Breast epithelium (tissue), 4 donors: ENCODE data around the gene SHC3. TPM values are rescaled to one million over a fixed set of nuclear protein-coding genes. Genes with fewer than 3 reads are reported as not detected.

ENCODE experiments used
- DNase-seq, 2 donors: peaks; one replicate each; pipeline ENCODE4 v3.0.0-alpha.2; 2019; ENCODE audit warnings: low spot score in 2 of 2
- H3K27ac ChIP-seq, 2 donors: fragments of 200-600 bp; sonication (generic) in 1 of 2; one replicate each; pipeline ENCODE4 v1.5.1; 2016 to 2019; ENCODE audit warnings: mild to moderate bottlenecking in 1 of 2
- H3K27me3 ChIP-seq, 2 donors: fragments of 200-600 bp; sonication (generic) in 1 of 2; one replicate each; pipeline versions ENCODE4 v1.5.1 to v1.6.0; 2017 to 2019; ENCODE audit warnings: control low read depth in 1 of 2, mild to moderate bottlenecking in 1 of 2
- H3K36me3 ChIP-seq: fragments of 200-600 bp; one replicate; pipeline ENCODE4 v1.5.1; 2019
- H3K4me1 ChIP-seq, 2 donors: fragments of 200-600 bp; sonication (generic); one replicate each; pipeline ENCODE4 v1.5.1; 2016 to 2019; ENCODE audit warnings: control low read depth in 1 of 2
- H3K4me3 ChIP-seq, 3 donors: fragments of 200-600 bp; sonication (generic); 1 replicate in 2 of 3; 2 replicates in 1 of 3; pipeline ENCODE4 v1.5.1; 2016 to 2019; ENCODE audit warnings: mild to moderate bottlenecking in 3 of 3, moderate library complexity in 2 of 3
- H3K9me3 ChIP-seq, 2 donors: fragments of 200-600 bp; sonication (generic) in 1 of 2; one replicate each; pipeline ENCODE4 v1.5.1; 2016 to 2019; ENCODE audit warnings: control low read depth in 1 of 2
- CTCF ChIP-seq, 3 donors: fragments of 450-650 bp; IDR thresholded peaks; one replicate each; pipeline ENCODE4 v1.5.1; 2016 to 2017; ENCODE audit warnings: antibody characterized with exemption in 3 of 3, mild to moderate bottlenecking in 3 of 3, moderate library complexity in 3 of 3
- POLR2A ChIP-seq: fragments of 450-650 bp; IDR thresholded peaks from one replicate; pipeline ENCODE4 v1.6.1; 2016; ENCODE audit warnings: antibody characterized with exemption, mild to moderate bottlenecking, moderate library complexity
- POLR2AphosphoS5 ChIP-seq, 3 donors: sonication (generic); formaldehyde crosslinking; IDR thresholded peaks; one replicate each; pipeline ENCODE4 v1.6.1; 2017; ENCODE audit warnings: antibody characterized with exemption in 3 of 3
- intact Hi-C: fragments of 100-400 bp; cut with DNase I; formaldehyde crosslinking; loops from one replicate; pipeline ENCODE4 v1.15.1; 2023; ENCODE audit warnings: low total_unique reads
- total RNA-seq, 3 donors: library from RNA; depleted of rRNA; stranded (reverse); fragments of >200 nt; gene quantifications; one replicate each; pipeline ENCODE4 v1.1.0, GENCODE V29; 2016

Gene SHC3
- total RNA-seq, 3 donors from 2014 or later, result 1.0 to 6.7 (median 2.3) TPM

GRCh38 chr9:89053301-89053700 lies 125.3 kb downstream of the SHC3 start:
- H3K27me3 ChIP-seq, result no peaks in the 10 kb centered on the region

GRCh38 chr9:89052470-89053097 lies 126.0 kb downstream of the SHC3 start:
- H3K4me3 ChIP-seq, result no peak overlapping the region
- TF ChIP-seq POLR2AphosphoS5 (IDR thresholded peaks at IDR 0.05) (no peak), CTCF (IDR thresholded peaks at IDR 0.05) (no peak), POLR2A (no peak)
- H3K36me3 ChIP-seq, result no peaks in the 10 kb centered on the region
- no peaks in the 10 kb centered on the region for H3K4me1 ChIP-seq
- DNase-seq, result no peak
- no peaks in the 10 kb centered on the region for H3K27me3 ChIP-seq
- intact Hi-C loops, result no loop called here
- H3K9me3 ChIP-seq, result no peaks in the 10 kb centered on the region
- no peak overlapping the region for H3K27ac ChIP-seq

More at GRCh38 chr9:89053301-89053700, 125.3 kb downstream of the SHC3 start:
- intact Hi-C loops, result no loop called here
- TF ChIP-seq POLR2A, result no peak
- TF ChIP-seq CTCF (IDR thresholded peaks at IDR 0.05), result no peak
- no peak for TF ChIP-seq POLR2AphosphoS5 (IDR thresholded peaks at IDR 0.05)
- Histone ChIP-seq H3K4me1 (no peaks in the 10 kb centered on the region), H3K4me3 (no peak overlapping the region), H3K27ac (no peak overlapping the region), H3K36me3 (no peaks in the 10 kb centered on the region), H3K9me3 (no peaks in the 10 kb centered on the region)
- DNase-seq, result no peak

GRCh38 chr9:89051421-89052025 lies 127.1 kb downstream of the SHC3 start:
- DNase-seq, result no peak
- Histone ChIP-seq H3K27me3 (no peaks in the 10 kb centered on the region), H3K4me3 (no peak overlapping the region), H3K27ac (no peak overlapping the region), H3K36me3 (no peaks in the 10 kb centered on the region), H3K4me1 (no peaks in the 10 kb centered on the region), H3K9me3 (no peaks in the 10 kb centered on the region)
- no peak for TF ChIP-seq POLR2AphosphoS5 (IDR thresholded peaks at IDR 0.05)
- TF ChIP-seq POLR2A, result no peak
- TF ChIP-seq CTCF (IDR thresholded peaks at IDR 0.05), result no peak
- intact Hi-C loops, result no loop called here

GRCh38 chr9:89049646-89050045 lies 129.0 kb downstream of the SHC3 start:
- Histone ChIP-seq H3K36me3 (no peaks in the 10 kb centered on the region), H3K4me3 (no peak overlapping the region), H3K9me3 (no peaks in the 10 kb centered on the region), H3K27ac (no peak overlapping the region), H3K4me1 (no peaks in the 10 kb centered on the region), H3K27me3 (no peaks in the 10 kb centered on the region)
- intact Hi-C loops, result no loop called here
- no peak for DNase-seq
- TF ChIP-seq CTCF (IDR thresholded peaks at IDR 0.05), result no peak

- no peak for TF ChIP-seq POLR2AphosphoS5 (IDR thresholded peaks at IDR 0.05)
- TF ChIP-seq CTCF (IDR thresholded peaks at IDR 0.05), result no peak
- TF ChIP-seq POLR2A, result no peak
- Histone ChIP-seq H3K27me3 (no peaks in the 10 kb centered on the region), H3K27ac (no peak overlapping the region), H3K4me3 (no peak overlapping the region), H3K36me3 (no peaks in the 10 kb centered on the region), H3K9me3 (no peaks in the 10 kb centered on the region), H3K4me1 (no peaks in the 10 kb centered on the region)
- intact Hi-C loops, result no loop called here
- DNase-seq, result no peak
Observed at GRCh38 chr9:89048616-89049015, 130.0 kb downstream of the SHC3 start.
